Lower leg skin (tissue), 4 donors: ENCODE results near the gene RITA1. TPM values are rescaled to one million over a fixed set of nuclear protein-coding genes. Genes with fewer than 3 reads are reported as not detected.

Source experiments
- DNase-seq, 2 donors: peaks; one replicate each; pipeline ENCODE4 v3.0.0-alpha.2; 2019; ENCODE audit warnings: low spot score in 2 of 2
- H3K4me3 ChIP-seq: fragments of 200-600 bp; sonication (generic); 2 replicates; pipeline ENCODE4 v1.5.1; 2017; ENCODE audit warnings: mild to moderate bottlenecking, low read depth; ENCODE audit not compliant: poor library complexity, severe bottlenecking
- CTCF ChIP-seq, 3 donors: fragments of 450-650 bp; IDR thresholded peaks; one replicate each; pipeline ENCODE4 v1.5.1; 2016; ENCODE audit warnings: antibody characterized with exemption in 3 of 3, mild to moderate bottlenecking in 3 of 3, moderate library complexity in 2 of 3
- POLR2A ChIP-seq, 2 donors: fragments of 450-650 bp; IDR thresholded peaks; one replicate each; pipeline ENCODE4 v1.6.1; 2016 to 2017; ENCODE audit warnings: antibody characterized with exemption in 2 of 2, mild to moderate bottlenecking in 1 of 2, moderate library complexity in 1 of 2
- WGBS, 2 donors: methylation state at CpG; one replicate each; pipeline ENCODE4 v1.1.5; 2018; 5-methylcytosine and 5-hydroxymethylcytosine counted together
- intact Hi-C: fragments of 100-400 bp; cut with DNase I; formaldehyde crosslinking; loops from one replicate; pipeline ENCODE4 v1.15.0; 2023; ENCODE audit warnings: low total_unique reads
- microRNA-seq, 2 donors: library from miRNA; unstranded; fragments of <30 nt; microRNA quantifications; one replicate each; pipeline ENCODE4, GENCODE V29; 2016; ENCODE audit warnings: borderline replicate concordance in 2 of 2, borderline number of aligned reads in 1 of 2
- total RNA-seq, 4 donors: library from RNA; depleted of rRNA; stranded (reverse); fragments of >200 nt; gene quantifications; one replicate each; pipeline ENCODE4 v1.1.0, GENCODE V29; 2016

RITA1 gene
- total RNA-seq, 4 donors from 2014 or later: 14.5 to 25.8 (median 18.8) TPM

DNA sequence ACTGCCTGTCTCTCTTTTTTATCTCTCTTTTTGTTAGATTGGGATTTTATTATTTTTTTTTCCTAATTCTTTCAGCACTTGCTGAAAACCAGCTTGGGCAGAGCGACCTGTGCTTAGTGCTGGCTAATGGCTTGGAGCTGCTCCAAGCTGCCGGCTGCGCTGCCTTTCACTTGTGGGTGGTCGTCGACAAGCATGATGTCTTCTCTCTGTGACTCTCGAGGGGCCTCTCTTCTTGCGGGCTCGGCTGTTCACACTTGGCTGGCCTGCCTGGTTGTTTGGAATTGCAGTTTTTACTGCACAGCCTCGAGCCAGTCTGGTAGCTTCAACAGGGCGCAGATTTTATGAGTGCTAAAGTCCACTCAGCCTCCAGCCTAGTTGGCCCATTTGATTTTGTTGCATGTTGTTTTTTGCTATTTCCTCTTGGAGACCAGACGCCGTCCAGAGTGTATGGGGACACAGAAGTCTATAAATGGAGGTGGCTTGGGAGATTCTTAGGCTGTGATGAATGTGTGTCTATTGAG is 54.4 kb downstream of the RITA1 start:
- TF ChIP-seq CTCF (IDR thresholded peaks at IDR 0.05) (no peak), POLR2A (IDR thresholded peaks at IDR 0.05) (no peak)
- intact Hi-C loops: no loop called here
- no peak overlapping the region for H3K4me3 ChIP-seq
- peak in 1 of 2 donors; percentile 82 for DNase-seq
- WGBS, 2 donors: 53 to 66% methylated on average over 12 of the region's 12 CpGs

DNA sequence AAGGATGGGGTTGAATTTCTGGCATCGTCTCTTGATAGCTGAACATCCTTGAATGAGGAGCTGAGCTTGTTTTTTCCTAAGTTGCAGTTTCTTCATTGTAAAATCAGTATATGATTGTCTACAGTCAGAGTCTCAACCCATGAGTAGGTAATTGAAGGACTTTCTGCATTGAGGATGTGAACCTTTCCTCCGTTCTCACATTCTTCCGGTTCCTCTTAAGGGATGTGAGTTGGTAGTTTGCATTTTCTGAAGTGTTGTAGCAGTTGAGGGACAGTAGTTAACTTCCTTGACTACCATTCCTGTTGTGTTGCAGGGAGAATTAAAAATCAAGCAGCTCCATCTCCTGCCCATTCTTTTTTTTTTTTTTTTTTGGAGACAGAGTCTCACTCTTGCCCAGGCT is 54.9 kb downstream of the RITA1 start:
- 88 to 89% methylated on average over 3 of the region's 3 CpGs for WGBS, 2 donors
- H3K4me3 ChIP-seq: no peak overlapping the region
- intact Hi-C loops: no loop called here
- DNase-seq: no peak
- TF ChIP-seq POLR2A (IDR thresholded peaks at IDR 0.05) (no peak), CTCF (IDR thresholded peaks at IDR 0.05) (no peak)

DNA sequence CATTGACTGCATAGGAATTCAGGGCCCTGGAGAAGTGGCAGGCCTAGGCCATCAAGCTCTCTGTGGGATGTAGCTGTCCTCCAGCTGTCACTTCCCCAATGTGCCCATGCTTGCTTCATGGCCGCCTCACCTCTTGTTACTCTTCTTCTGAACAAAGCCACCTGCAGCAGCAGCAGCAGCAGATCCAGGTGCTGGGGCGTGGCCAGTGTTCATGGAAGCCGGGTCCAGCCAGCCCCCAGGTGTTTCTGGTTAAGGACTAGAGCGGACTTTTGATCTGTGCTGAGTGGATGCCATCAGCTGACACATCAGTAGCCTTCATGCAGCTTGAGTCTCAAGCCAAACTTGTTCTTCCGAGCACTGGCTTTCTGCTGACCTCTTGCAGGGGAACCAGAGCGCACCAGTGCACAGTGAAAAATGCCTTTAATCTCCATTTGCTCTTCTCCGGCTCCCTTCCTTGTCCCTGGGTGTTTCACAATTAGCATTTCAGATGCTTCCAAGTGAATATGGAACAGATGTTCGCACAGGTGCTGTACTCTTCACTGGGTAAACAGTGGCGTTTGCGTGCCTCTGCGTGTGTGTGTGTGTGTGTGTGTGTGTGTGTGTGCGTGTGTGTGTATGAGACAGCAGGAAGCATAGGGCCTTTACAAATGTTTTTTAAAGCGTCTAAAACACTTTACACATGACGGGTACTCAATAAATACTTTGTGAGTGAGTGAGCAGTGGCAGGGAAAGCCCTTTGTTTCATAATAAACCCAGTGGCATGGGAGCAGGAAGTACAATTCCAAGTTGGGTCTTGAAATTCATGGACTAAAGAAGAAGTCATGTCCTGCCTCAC is 55.9 kb downstream of the RITA1 start:
- DNase-seq: peak in 1 of 2 donors; percentile 84
- WGBS, 2 donors: 50 to 54% methylated on average over 14 of the region's 14 CpGs
- no peak overlapping the region for H3K4me3 ChIP-seq
- TF ChIP-seq POLR2A (IDR thresholded peaks at IDR 0.05) (no peak), CTCF (IDR thresholded peaks at IDR 0.05) (no peak)
- intact Hi-C loops: no loop called here

Small RNA genes lying within 50 kb of the gene (microRNA-seq; reads per million reads assigned to microRNA genes)
- 0 reads per million in 2 donors for gene MIR7106

Other genes starting within 250 kb of the RITA1 start
- gene OAS3, start 247.2 kb upstream of the RITA1 start, total RNA-seq: 10 to 100 TPM in 3 of 4 donors, 1 to 10 TPM in 1; 9.4 to 18.9 (median 15.9) TPM
- gene OAS2, start 207.2 kb upstream of the RITA1 start, total RNA-seq: 1 to 10 TPM; 2.6 to 3.8 (median 3.3) TPM
- 1 to 10 TPM; 1.5 to 5.0 (median 3.4) TPM for gene DTX1, start 129.0 kb upstream of the RITA1 start, total RNA-seq
- 10 to 100 TPM; 39.3 to 59.3 (median 50.9) TPM for gene RASAL1, start 50.0 kb upstream of the RITA1 start, total RNA-seq
- gene CFAP73, start 36.0 kb upstream of the RITA1 start, total RNA-seq: 1 to 10 TPM in 2 of 4 donors, under 1 TPM in 1, not detected in 1; 0.38 to 4.3 (median 1.9) TPM
- 100 to 1,000 TPM in 1 of 4 donors, 10 to 100 TPM in 3; 48.6 to 106 (median 77.3) TPM for gene DDX54, start 243 bp upstream of the RITA1 start, total RNA-seq
- 10 to 100 TPM; 16.5 to 38.4 (median 28.8) TPM for gene TPCN1, start 35.7 kb downstream of the RITA1 start, total RNA-seq
- gene SLC8B1, start 149.4 kb downstream of the RITA1 start, total RNA-seq: 10 to 100 TPM; 31.8 to 63.4 (median 38.8) TPM
- 10 to 100 TPM; 18.9 to 41.2 (median 31.3) TPM for gene PLBD2, start 172.9 kb downstream of the RITA1 start, total RNA-seq
- under 1 TPM in 1 of 4 donors, not detected in 3; 0.63 TPM for gene SDS, start 218.2 kb downstream of the RITA1 start, total RNA-seq
- gene SDSL, start 236.7 kb downstream of the RITA1 start, total RNA-seq: 1 to 10 TPM in 2 of 4 donors, under 1 TPM in 1, not detected in 1; 0.46 to 1.8 (median 1.4) TPM